Erythroblast (primary cell): ENCODE measurements around the gene AQP9.

Source experiments
- GATA1 ChIP-seq: IDR thresholded peaks from 2 replicates; pipeline ENCODE4 v1.6.1; 2011; ENCODE audit warnings: low read depth, mild to moderate bottlenecking, control low read depth, low read length, moderate library complexity
- POLR2A ChIP-seq: IDR thresholded peaks from 2 replicates; pipeline ENCODE4 v1.6.1; 2011; ENCODE audit warnings: mild to moderate bottlenecking, low read length

DNA sequence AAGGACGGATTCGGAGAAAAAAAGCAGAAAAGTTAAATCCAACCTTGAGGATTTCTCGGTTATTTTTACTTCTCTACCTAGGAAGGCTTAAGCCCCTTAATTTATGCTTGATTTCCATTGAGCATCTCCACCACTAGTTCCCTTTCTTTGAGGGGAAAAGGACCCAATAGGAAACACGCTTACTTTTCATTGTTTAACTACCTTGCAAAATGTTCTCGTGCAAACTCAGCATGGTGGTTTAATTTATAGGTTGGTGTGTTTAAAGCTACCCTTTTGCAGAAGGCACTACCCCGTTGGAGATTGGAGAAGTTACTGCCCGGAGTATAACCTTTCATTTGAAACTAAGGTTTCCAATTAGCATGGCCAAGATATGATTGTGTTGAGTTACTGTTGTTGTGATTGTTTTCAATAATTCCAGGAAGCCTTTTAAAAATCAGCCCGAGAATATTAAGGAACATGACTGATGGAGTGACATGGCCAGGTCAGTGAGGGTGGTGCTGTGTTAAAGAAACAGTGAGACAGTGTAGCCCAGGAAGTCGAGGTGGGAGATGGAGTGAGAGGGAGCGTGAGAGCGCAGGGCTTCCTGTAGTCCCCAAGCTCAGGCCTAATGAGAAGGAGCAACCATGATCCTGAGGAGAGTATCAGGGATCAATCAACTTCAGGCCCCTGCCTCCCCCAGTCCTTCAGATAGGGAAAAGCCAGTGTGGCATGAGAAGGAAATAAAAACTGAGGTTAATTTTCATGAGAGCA is 76.6 kb downstream of the AQP9 start:
- TF ChIP-seq GATA1 (no peak), POLR2A (no peak)
